GM19395 (cell line): ENCODE data around the gene HTR4.
"Not testable (repeated sequence)": the region's sequence is repeated elsewhere in the genome, so short reads cannot be mapped to it uniquely, and the experiment has no call there.

Experiments
- ATAC-seq: cut with Tn5 transposase; IDR thresholded peaks from one replicate; pipeline ENCODE4 v1.9.1; 2021; ENCODE audit warnings: mild to moderate bottlenecking, moderate library complexity; ENCODE audit not compliant: unreplicated experiment

HTR4 gene

DNA sequence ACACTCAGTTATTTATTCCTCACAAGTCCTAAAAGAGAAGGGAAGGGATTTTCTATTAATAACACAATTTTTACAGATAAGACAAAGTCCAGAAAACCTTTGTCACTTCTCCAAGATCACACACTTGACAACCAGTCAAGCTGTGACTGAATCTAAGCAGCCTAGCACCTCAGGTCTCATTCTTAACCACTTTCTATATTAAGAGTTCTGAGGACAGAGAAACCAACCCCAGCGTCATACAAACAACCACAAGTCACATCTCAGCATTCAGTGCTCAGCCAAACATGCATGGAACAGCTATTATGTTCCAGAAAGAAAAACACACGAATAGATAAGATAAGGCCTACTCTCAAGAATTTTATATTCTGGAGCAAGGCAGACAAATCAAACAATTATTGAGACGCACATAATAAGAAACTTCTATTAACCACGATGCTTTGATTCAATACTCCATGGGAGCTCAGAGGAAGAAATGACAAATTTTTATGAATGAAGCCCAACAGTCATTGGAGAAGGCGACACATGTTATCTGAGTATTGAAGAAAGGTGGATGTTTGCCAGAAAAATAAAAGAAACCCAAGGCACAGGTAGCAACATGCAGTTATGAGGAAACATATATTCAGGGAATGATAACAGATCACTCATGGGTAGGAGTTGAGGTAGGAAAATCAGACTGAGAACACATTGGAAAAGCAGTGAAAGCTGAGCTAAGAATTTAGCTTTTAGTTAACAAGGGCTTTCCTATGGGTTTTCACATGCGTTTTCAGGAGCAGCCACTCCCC lies 113.1 kb downstream of the HTR4 start:
- no peak for ATAC-seq

DNA sequence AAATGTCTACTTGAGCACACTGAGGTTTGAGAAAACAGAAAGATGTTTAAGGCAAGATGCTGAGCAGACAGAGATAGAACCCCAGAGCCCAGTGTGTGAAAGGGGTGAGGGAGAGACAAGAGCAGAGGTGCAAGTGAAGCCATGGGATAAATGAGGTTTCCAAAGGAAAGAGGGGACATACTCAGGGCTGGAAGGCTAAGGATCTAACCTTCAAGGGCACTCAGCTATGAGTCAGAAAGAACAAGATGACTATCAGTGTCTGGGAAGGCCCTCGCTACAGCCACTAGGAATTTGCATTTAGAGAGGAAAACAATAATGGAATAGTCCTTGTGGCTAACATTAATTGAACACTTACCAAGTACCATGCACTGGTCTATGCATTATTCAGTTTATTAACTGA lies 113.7 kb downstream of the HTR4 start:
- ATAC-seq: no peak

DNA sequence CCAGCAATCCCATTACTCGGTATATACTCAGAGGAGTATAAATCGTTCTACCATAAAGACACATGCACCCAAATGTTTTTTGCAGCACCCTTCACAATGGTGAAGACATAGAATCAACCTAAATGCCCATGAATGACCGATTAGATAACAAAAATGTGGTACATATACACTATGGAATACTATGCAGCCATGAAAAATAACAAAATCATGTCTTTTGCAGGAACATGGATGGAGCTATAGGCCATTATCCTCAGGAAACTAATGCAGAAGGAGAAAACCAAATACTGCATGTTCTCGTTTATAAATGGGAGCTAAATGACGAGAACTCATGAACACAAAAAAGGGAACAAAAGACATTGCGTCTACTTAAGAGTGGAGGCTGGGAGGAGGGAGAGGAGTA lies 114.5 kb downstream of the HTR4 start:
- ATAC-seq: no peak

DNA sequence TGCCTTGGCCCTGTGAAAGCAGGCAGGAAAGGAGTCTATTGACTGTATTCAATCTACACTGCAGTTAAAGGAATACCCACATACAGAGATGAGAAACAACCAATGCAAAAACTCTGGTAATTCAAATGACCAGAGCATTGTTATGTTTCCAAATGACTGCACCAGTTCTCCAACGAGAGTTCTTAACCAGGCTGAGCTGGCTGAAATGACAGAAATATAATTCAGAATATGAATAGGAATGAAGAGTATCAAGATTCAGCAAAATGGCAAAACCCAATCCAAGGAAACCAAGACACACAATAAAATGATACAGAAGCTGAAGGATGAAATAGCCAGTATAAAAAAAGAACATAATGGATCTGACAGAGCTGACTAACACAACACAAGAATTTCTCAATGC lies 119.1 kb downstream of the HTR4 start:
- ATAC-seq: no peak

DNA sequence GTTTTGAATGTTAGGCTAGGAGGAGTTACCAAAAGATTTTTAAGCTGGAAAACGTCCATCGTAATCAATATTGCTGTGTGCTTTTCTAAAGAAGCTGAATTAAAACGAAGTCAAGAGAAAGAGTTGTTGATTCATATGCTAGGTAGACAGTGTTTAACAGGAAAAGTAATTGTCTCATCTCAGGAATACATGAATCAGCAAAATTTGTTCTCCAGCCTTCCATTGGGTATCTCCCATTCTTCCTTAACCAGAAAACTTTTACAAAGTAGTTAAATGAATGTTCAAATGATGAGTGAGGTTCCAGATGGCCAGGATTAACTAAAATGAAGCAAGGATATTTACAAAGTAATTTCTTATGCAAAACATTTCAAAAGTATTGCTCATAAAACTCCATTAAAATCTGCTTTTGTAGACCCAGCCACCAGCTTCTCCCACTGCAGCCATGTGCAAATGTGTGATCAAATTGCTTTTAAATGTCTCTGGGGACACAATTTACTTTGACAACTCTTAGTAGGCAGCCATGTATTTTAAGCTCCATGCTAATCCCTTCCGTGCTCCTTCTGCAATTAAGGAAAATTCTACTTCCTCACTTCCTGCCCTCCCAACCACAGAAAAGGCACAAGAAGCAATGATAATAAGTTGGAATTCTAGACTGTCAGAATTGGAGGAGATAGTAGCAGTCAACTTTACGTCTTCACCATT lies 121.2 kb downstream of the HTR4 start:
- no peak for ATAC-seq

DNA sequence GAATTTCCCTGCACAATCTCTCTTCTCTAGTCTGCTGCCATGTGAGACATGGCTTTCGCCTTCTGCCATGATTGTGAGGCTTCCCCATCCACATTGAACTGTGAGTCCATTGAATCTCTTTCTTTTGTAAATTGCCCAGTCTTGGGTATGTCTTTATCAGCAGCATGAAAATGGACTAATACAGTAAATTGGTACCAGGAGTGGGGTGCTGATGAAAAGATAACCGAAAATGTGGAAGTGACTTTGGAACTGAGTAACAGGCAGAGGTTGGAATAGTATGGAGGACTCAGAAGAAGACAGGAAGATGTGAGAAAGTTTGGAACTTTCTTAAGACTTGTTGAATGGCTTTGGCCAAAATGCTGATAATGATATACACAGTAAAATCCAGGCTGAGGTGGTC lies 124.9 kb downstream of the HTR4 start:
- ATAC-seq: not testable (repeated sequence)

DNA sequence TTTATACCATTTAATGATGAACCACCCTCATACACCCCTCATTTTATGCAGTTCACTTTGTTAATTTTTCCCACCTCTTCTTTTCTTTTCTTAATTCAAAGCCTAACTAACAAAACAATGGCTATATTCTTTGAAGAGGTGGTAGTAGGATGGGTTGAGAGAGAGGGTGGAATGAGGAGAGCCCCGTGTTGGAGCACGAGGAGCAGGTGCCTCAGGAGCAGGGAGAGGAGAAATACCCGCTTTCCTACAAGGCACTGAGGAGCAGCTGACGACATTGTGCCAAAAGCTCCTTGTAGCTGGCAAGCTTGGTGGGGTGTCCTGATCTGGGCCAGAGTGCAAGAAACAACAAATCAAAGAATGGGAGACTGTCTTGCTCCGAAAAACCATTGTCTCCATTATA lies 129.6 kb downstream of the HTR4 start:
- ATAC-seq: no peak

DNA sequence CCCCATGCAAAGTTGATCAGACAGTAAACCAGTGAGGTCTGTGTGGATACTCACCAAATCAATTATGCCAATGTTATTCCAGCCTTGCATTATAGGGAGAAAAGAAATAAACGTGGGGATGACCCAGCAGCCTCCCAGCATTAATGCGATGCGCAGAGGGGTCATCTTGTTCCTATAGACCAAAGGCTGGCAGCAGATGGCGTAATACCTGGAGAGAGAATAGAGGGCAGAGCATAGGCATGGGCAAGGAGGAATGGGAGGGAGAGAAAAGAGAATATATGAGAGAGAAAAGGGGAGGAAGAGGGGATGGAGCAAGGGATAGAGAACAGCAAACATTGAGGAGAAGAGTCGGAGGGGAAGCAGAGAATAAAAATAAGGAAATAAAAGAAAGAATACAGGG lies 131.2 kb downstream of the HTR4 start:
- no peak for ATAC-seq

DNA sequence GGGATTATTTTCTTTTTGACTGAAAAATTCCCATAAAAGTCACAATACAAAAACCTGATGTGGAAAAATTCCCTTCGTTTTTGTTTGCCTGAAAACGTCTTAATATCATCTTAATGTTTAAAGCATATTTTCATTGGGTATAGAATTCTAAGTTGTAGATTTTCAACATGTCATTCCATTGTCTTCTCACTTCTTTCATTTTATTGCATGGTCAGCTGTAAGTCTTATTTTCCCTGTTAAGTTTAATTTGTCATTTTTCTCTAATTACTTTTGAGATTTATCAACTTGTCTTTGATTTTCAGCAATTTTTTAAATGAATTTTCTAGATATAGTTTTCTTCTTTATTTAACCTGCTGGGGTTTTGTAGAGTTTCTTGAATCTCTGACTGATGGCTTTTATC lies 138.9 kb downstream of the HTR4 start:
- no peak for ATAC-seq

DNA sequence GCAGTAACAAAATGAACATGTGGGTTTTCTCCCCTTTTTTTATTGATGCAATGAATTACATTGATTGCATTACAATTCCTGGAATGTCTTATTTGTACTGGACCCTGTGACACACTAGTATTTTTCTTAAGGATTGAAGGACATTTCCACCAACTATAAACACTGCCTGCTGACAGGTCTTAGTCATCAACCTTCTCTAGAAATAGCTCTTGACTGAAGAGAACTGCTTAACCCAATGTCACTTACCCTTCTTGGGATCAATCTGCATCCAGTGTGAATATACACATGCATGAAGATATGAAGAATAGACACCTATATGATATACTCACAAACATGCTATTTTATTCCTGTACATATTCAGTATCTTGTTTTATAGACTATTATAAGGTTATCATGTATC lies 140.0 kb downstream of the HTR4 start:
- ATAC-seq: no peak

DNA sequence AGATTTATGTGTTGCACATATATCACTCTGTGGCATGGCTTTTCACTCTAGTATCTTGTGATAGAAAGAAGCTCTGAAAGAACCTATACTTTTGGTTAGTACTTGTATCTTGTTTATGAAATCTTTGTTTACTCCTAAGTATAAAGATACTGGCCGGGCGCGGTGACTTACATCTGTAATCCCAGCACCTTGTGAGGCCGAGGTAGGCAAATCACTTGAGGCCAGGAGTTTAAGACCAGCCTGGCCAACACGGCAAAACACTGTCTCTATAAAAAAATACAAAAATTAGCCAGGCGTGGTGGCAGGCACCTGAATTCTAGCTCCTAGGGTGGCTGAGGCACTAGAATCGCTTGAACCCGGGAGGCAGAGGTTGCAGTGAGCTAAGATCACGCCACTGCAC lies 141.8 kb downstream of the HTR4 start:
- no peak for ATAC-seq

DNA sequence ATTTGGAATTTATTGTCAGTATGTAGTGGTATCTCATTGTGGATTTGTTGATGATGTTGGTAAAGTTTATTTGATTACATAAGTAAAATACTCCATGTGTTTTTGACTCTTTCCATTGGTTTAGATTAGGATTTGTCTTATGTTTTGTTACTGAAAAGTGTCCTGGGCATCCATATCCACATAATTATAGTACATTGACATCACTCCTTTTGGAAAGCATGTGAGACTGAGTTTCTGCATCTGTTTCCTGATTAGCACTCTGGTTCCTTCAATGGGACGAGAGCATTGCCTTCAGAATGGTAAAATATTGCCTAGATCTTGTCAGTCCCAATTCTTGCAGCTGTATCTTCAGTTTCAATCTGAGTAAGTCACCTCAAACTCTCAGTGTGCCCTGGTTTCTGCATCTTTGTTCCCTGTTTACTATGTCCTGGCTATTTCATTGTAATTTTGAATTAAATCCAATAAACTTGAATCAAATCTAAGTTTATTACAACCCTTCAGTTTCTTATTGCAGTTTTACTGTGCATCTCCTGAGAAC lies 142.4 kb downstream of the HTR4 start:
- ATAC-seq: peak; percentile 95

DNA sequence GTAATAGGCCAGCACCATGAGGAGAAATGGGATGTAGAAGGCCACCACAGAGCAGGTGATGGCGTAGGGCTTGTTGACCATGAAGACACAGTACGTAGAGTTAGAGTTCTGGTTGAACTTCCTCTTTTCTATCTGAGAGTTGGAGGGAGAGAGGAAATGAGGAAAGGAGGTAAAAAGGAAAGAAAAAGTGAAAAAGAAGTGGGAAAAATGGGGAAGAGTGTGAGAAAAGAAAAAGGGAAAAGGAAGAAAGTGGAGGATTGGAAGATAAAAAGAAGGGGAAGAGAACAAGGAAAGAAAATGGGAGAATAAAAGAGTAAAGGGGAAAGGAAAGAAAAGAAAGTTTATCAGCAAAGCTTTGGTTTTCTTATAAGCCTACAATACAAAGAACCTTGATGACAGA lies 144.4 kb downstream of the HTR4 start:
- no peak for ATAC-seq

DNA sequence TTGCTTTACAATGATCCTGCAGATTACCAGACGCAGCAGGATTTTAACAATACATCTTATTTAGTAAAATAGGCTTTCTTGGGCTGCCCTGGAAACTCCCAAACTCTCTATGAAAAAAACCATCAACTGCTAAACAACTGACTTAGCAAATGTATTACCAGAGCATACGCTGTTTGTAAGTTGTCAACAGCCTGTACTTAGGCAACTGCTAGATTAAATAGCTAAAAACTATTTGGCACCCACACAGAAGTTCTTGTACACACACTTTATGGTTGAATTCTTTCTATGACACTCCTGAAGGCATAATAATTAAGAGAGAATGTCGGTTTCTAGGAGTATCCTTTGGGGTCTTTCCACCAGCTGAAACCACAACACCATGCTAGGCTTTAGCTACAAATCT lies 146.7 kb downstream of the HTR4 start:
- ATAC-seq: no peak

DNA sequence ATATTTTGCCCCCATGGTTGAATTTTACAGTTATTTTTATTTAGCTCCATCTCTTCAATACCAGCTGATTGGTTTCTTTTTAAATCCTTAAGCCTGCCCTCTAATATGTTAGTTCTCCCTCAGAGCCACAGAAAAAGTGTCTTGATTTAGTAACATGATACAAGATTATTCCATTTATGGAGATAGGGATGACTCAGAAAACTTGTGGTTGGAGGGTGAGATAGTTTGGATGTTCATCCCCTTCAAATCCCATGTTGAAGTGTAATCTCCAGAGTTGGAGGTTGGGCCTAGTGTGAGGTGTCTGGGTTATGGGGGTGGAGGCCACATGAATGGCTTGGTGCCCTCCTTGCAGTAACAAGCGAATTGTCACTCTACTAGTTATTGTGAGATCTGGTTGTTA lies 154.9 kb downstream of the HTR4 start:
- no peak for ATAC-seq

DNA sequence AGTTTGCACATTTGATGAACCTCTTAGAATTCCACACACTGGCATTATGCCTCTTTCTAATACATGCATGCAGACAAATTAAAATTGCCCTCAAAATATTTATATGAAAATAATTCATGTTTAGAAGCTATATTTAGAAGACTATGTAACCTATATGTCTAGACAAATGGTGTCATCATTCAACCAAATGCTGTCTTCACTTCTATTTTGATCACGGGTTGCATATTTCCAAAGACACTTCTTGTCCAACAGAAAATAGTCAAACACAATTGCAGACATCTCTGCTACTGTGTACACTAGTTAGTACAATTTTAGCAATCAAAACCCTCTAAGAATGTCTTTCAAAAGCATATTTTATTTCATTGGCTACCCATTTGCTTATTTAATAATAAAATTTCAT lies 156.6 kb downstream of the HTR4 start:
- ATAC-seq: no peak

DNA sequence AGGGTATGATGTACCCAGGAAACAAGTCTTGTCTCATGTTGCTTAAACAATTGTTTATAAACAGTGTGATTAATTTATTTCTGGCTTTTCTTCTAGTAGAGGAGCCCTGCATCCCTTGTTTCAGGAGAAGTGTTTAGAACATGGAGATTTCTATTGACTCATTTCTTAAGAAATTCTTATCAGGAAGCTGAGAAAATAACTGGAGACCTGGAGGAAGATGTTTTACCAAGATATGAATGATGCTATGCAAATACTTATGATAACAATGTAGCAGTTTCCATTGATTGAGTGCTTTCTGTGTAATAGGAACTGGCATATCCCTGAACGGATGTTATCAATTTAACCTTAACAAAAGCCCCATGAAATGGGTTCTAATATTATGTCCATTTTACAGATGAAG lies 162.0 kb downstream of the HTR4 start:
- no peak for ATAC-seq

DNA sequence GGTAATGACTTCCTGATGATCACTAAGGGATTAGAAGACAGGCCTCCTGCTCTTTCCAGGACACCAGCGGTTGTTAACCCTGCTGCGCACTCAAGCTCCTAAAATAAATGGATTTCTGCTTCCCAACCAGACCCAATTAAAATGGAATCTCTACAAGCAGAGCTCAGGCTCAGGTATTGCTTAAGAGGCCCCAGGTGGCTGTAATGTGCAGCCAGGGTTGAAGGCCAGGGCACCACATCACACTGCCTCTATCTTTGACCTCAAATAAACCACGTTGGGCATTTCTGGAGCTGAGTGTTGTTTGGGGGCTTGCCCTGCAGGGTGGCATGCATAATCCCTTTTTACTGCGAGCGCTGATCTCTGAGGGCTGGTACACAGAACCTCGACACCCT lies 162.5 kb downstream of the HTR4 start:
- ATAC-seq: no peak

DNA sequence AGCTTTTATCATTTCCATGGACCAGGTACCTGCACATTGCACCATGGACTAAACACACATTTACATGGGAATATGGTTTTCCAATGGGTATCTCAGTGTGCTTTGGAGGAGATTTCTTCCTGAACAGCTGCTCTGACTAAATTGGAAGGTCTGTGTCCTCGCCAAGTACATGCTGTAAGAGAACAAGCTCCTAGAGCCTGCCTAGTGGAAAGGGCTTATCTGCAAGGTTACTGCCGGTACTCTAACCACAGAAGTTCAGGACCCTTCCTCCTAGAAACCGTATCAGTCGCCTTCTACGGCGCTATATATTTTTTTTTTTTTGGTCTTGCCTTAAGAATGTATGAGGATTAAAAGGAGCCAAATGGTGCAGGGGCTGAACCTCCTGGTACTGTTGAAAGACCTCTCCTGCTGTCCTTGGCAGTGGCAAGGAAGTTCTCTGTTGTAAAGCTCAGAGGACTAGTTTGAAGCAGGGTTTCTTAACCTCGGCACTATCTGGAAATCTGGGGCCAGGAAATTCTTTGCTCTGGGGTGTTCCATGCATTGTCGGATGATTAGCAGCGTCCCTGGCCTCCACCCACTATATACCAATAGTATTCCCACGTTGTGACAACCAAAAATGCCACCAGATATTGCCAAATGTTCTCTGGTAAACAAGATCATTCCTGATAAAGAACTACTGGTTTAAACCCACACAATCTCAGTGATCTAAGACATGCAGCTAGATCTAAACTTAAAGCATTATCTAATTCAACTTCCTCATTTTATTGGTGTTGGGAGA lies 163.1 kb downstream of the HTR4 start:
- ATAC-seq: no peak

DNA sequence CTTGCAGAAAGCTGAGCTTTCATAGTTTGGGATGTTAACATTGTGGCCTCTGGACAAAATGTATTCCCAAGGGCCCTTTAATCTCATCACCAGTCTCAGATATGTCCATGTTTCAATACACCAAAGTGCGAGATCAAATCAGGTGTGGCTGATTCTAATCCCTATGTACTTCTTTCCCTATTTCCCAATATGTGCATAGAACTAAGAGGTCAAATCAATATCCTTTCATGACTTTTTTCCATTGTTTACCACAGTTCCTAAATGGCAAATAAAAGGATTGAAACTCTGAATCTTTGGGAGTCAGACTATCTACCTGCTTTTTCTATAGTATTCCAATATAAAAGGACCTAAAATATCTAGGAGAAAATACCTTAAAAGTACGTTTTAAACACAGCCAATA lies 165.6 kb downstream of the HTR4 start:
- no peak for ATAC-seq

DNA sequence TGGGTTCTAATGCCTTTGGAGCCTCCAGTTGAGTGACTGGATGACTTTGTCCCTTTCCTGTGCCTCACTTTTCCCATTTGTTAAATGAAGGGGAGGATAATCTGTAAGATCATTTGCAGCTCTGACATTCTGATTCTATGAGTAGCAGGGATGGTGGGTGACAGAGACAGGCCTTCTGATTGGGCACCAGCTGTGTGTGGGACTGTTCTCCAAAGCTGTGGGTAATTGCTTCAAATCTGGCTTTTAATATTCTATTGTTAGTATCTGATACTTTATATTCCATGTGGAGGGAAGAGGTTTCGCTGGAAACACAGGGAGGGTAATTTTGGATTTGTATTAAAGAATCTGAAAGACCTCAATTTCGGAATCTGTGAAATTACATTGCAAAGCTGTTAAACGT lies 167.9 kb downstream of the HTR4 start:
- ATAC-seq: no peak

DNA sequence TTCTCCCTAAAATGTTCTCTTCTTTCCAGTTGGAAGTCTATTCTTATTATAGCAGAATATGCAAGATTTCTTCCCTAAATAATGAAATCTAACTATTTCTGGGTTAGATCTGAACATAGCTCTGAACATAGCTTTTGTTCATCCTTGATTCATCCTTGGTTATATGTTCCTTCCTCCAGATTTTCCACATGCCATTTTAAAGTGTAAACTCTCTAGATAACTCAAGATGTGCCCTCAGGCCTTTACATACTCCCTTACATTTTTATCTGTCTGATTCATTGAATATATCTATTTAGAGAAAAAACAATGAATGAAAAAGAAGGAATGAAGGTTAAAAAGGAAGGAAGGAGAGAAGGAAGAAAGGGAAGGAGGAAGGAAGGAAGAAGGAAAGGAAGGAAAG lies 169.7 kb downstream of the HTR4 start:
- no peak for ATAC-seq
